Lung (tissue), 12 donors: ENCODE results near the gene FAM53C. TPM values are rescaled to one million over a fixed set of nuclear protein-coding genes. Genes with fewer than 3 reads are reported as not detected.

Source experiments
- ATAC-seq: fragments of 200-7000 bp; cut with Tn5 transposase; one replicate; pipeline ENCODE4 v1.9.1; 2020; ENCODE audit warnings: moderate number of reproducible peaks; ENCODE audit not compliant: insufficient read depth, low FRiP score
- DNase-seq, 3 donors: peaks; one replicate each; pipeline ENCODE4 v3.0.0-alpha.2; 2013 to 2017
- H3K27ac ChIP-seq, 2 donors: one replicate each; pipeline ENCODE4 v1.5.1; 2013; ENCODE audit warnings: mild to moderate bottlenecking in 2 of 2, moderate library complexity in 2 of 2, control low read depth in 1 of 2, inconsistent platforms in 1 of 2, low read depth in 1 of 2, low read length in 1 of 2
- H3K27me3 ChIP-seq, 3 donors: one replicate each; pipeline ENCODE4 v1.5.1; 2013; ENCODE audit warnings: low read length in 2 of 3; ENCODE audit not compliant: control insufficient read depth in 3 of 3, insufficient read depth in 3 of 3
- H3K36me3 ChIP-seq, 4 donors: one replicate each; pipeline ENCODE4 v1.5.1; 2013; ENCODE audit warnings: low read length in 4 of 4, mild to moderate bottlenecking in 1 of 4, moderate library complexity in 1 of 4; ENCODE audit not compliant: control insufficient read depth in 4 of 4, insufficient read depth in 4 of 4
- H3K4me1 ChIP-seq, 5 donors: one replicate each; pipeline ENCODE4 v1.5.1; 2013; ENCODE audit warnings: low read length in 5 of 5, mild to moderate bottlenecking in 2 of 5, moderate library complexity in 1 of 5; ENCODE audit not compliant: control insufficient read depth in 5 of 5, insufficient read depth in 5 of 5
- H3K4me3 ChIP-seq: one replicate; pipeline ENCODE4 v1.5.1; 2013; ENCODE audit warnings: mild to moderate bottlenecking, control low read depth, moderate library complexity
- H3K9ac ChIP-seq, 2 donors: one replicate each; pipeline ENCODE4 v1.5.1; 2013; ENCODE audit warnings: low read length in 2 of 2, control low read depth in 1 of 2; ENCODE audit not compliant: insufficient read depth in 1 of 2
- H3K9me3 ChIP-seq, 4 donors: one replicate each; pipeline ENCODE4 v1.5.1; 2013; ENCODE audit warnings: low read length in 3 of 4, mild to moderate bottlenecking in 1 of 4, moderate library complexity in 1 of 4; ENCODE audit not compliant: control insufficient read depth in 4 of 4, insufficient read depth in 3 of 4
- CTCF ChIP-seq: IDR thresholded peaks from 2 replicates; pipeline ENCODE4 v1.5.1; 2012; ENCODE audit warnings: mild to moderate bottlenecking; ENCODE audit errors: control extremely low read depth, extremely low read depth
- WGBS, 2 donors: extraction: QIAGEN DNeasy Blood & Tissue Kit; methylation state at CpG; one replicate each; pipeline ENCODE4 v1.1.7; 2013; 5-methylcytosine and 5-hydroxymethylcytosine counted together
- polyA plus RNA-seq, 2 donors: library from polyadenylated mRNA; stranded (reverse); fragments of 200-250 nt; gene quantifications; one replicate each; pipeline ENCODE4 v1.2.1, GENCODE V29; 2013
- total RNA-seq, 2 donors: library from RNA; depleted of rRNA in 1 of 2; stranded (reverse); fragments of >200 nt in 1 of 2; gene quantifications; one replicate each; pipeline ENCODE4 v1.2.1, GENCODE V29; 2014 to 2021
- donor health status: control.
- donor health status: control.
- donor health status: Bipolar disorder and iron deficiency.
- donor health status: healthy.
- donor health status: DM: yes; HTN: yes; CAD: no.

The FAM53C gene
- total and polyA plus RNA-seq, 4 donors, result 8.2 to 28.0 (median 21.1) TPM

DNA sequence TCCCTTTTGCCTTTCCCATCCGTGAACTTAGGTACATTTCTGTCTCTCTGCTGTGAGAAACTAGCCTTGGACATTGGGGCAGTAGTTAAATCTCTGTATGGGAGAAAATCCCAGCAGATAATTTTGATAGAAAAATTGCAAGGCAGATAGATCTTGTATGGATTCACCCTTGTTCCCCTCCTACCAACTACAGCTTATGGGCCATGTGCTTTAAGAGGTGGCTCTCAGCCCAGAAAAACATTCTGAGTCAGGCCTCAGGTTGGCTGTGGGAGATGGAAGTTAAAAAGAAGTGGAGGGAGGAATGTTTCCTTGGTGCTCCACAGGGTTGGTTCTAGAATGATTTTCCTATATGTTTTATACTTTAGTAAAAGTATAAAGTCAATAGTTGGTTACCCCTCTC lies 13.0 kb downstream of the FAM53C start:
- no peak for TF ChIP-seq CTCF
- Histone ChIP-seq H3K9me3 (peaks cover 0 to 5% (median 0%) of the 10 kb centered on the region in 4 donors), H3K27ac (no peak overlapping the region), H3K27me3 (no peaks in the 10 kb centered on the region), H3K36me3 (peaks cover 8 to 23% (median 22%) of the 10 kb centered on the region in 4 donors), H3K9ac (no peak overlapping the region), H3K4me3 (no peak overlapping the region), H3K4me1 (peaks cover 0 to 17% (median 4%) of the 10 kb centered on the region in 5 donors)
- WGBS, 2 donors, result 89 to 90% methylated on average over 1 of the region's 1 CpG
- DNase-seq (no peak), ATAC-seq (no peak)

- H3K4me3 ChIP-seq, result no peak overlapping the region
- ATAC-seq (no peak), DNase-seq (no peak)
- peaks cover 0 to 5% (median 0%) of the 10 kb centered on the region in 4 donors for H3K9me3 ChIP-seq
- peaks cover 7 to 22% (median 21%) of the 10 kb centered on the region in 4 donors for H3K36me3 ChIP-seq
- H3K27me3 ChIP-seq, result no peaks in the 10 kb centered on the region
- no peak for TF ChIP-seq CTCF
- no peak overlapping the region for H3K27ac ChIP-seq
- H3K4me1 ChIP-seq, result peaks cover 0 to 17% (median 4%) of the 10 kb centered on the region in 5 donors
- H3K9ac ChIP-seq, result no peak overlapping the region
These were observed 13.5 kb downstream of the FAM53C start for GRCh38 chr5:138351517-138351916.

- H3K27me3 ChIP-seq, result no peaks in the 10 kb centered on the region
- H3K9ac ChIP-seq, result peak within 1 kb of the TSS; percentile 82 to 88
- TF ChIP-seq CTCF, result peak; percentile 99
- H3K36me3 ChIP-seq, result peaks cover 3 to 17% (median 14%) of the 10 kb centered on the region in 4 donors
- 7 to 12% methylated on average over 16 to 30 of the region's 30 CpGs for WGBS, 2 donors
- H3K4me3 ChIP-seq, result peak within 1 kb of the TSS; percentile 84
- peak; percentile 96 for ATAC-seq
- peak within 1 kb of the TSS; percentile 92 to 99 for H3K27ac ChIP-seq
- DNase-seq, result peak; percentile 85 to 94 (median 91)
- H3K4me1 ChIP-seq, result peaks cover 0 to 20% (median 4%) of the 10 kb centered on the region in 5 donors
- peaks cover 0 to 5% (median 0%) of the 10 kb centered on the region in 4 donors for H3K9me3 ChIP-seq
These were observed 14.1 kb downstream of the FAM53C start, which contains the start of gene KDM3B for GRCh38 chr5:138352071-138352721. Gene KDM3B, plus strand, starts transcription at chr5:138352685. Its CDS starts 111 bp downstream, at chr5:138352796.
